ENCODE measurements around the gene C20orf202. TPM values are rescaled to one million over a fixed set of nuclear protein-coding genes. Genes with fewer than 3 reads are reported as not detected.

Gene C20orf202
- total RNA-seq, 1 experiment from 2014 or later: not detected

- Histone ChIP-seq H3K9ac (ENCODE audit: low read length) (peak overlapping the region; percentile 58; the same call in 1 of the 2 replicates), H3K79me2 (ENCODE audit: insufficient read depth, low read length) (no peaks in the 10 kb centered on the region), H3K4me3 (replicated peaks in 1 of 2; ENCODE audit: low read depth in 1 of 2, low read length in 2 of 2) (peak overlapping the region; percentile 51 to 59), H2AFZ (ENCODE audit: low read depth, low read length, poor library complexity, severe bottlenecking) (no peak overlapping the region), H3K4me2 (ENCODE audit: low read length) (peak overlapping the region; percentile 78), H3K4me1 (ENCODE audit: control insufficient read depth in 1 of 2, insufficient read depth in 2 of 2, low read length in 2 of 2) (peaks cover 14 to 32% of the 10 kb centered on the region in 2 experiments; a peak in 3 of 4 replicates), H3K27ac (ENCODE audit: low read depth, low read length) (no peak overlapping the region; the same call in 1 of the 2 replicates), H3K9me2 (ENCODE audit: insufficient read depth) (no peaks in the 10 kb centered on the region), H4K20me1 (ENCODE audit: insufficient read depth) (no peaks in the 10 kb centered on the region), H3K36me3 (ENCODE audit: control insufficient read depth in 1 of 2, insufficient read depth in 2 of 2, low read length in 2 of 2) (no peaks in the 10 kb centered on the region), H3K27me3 (ENCODE audit: insufficient read depth, low read length) (peaks cover under 1% of the 10 kb centered on the region; the same call in 1 of the 2 replicates), H3K9me3 (ENCODE audit: control insufficient read depth in 1 of 2, insufficient read depth in 1 of 2, low read depth in 1 of 2, low read length in 2 of 2) (no peaks in the 10 kb centered on the region)
- no TSS peak for BruUV-seq (replicated peaks)
- ChIA-PET CTCF (interaction anchor here (1.4 kb wide), 1 partner anchor 253 kb away, joined by 3 read pairs; no protein-coding TSS in a partner anchor), RAD21 (ENCODE audit: low non-redundant PET in 1 of 2, low total read pairs in 2 of 2, uncharacterized antibody in 2 of 2, unreplicated experiment in 2 of 2) (no interaction called here), POLR2A (no interaction called here)
- TF ChIP-seq YY1 (IDR thresholded peaks at IDR 0.05; ENCODE audit: extremely low read depth, insufficient replicate concordance, low read depth, low read length): no peak
- TF ChIP-seq JUND (IDR thresholded peaks at IDR 0.05): no peak
- no peak for TF ChIP-seq CEBPB (IDR thresholded peaks at IDR 0.05; ENCODE audit: low read depth)
- no peak for TF ChIP-seq SP1 (IDR thresholded peaks at IDR 0.05; ENCODE audit: low read depth)
- no peak for TF ChIP-seq REST (IDR thresholded peaks at IDR 0.05; ENCODE audit: low read depth)
- TF ChIP-seq RAD21 (IDR thresholded peaks at IDR 0.05; ENCODE audit: low read depth): no peak
- TF ChIP-seq TCF7L2 (IDR thresholded peaks at IDR 0.05; ENCODE audit: borderline replicate concordance, extremely low read depth, insufficient read depth, insufficient read length): no peak
- no peak for TF ChIP-seq EGR1 (IDR thresholded peaks at IDR 0.05; ENCODE audit: low read depth)
- no peak for TF ChIP-seq CBX3 (IDR thresholded peaks at IDR 0.05; ENCODE audit: low read depth)
- no peak for TF ChIP-seq ELF1 (IDR thresholded peaks at IDR 0.05; ENCODE audit: borderline replicate concordance, low read depth)
- TF ChIP-seq ZBTB33 (IDR thresholded peaks at IDR 0.05; ENCODE audit: extremely low read depth, insufficient replicate concordance, low read length): no peak
- no peak for TF ChIP-seq CTCF (IDR thresholded peaks at IDR 0.05 in 2 of 3, conservative IDR thresholded peaks at IDR 0.05 in 1 of 3; ENCODE audit: borderline replicate concordance in 1 of 3, insufficient read depth in 1 of 3, low read depth in 2 of 3, low read length in 2 of 3)
- TF ChIP-seq EZH2 (IDR thresholded peaks at IDR 0.05): no peak
- intact Hi-C loops (cut with micrococcal nuclease): loop anchor here (10.0 kb wide), 1 partner anchor 369 kb away; no protein-coding TSS in a partner anchor
- DNase-seq (ENCODE audit: low read depth, low spot score): no peak
- no peak for ATAC-seq
These were observed 19.0 kb upstream of the C20orf202 start for GRCh38 chr20:1184260-1184637.

Data from HCT116 (cell line).